Measurements from ENCODE around the gene RPL18A.

The RPL18A gene

DNA sequence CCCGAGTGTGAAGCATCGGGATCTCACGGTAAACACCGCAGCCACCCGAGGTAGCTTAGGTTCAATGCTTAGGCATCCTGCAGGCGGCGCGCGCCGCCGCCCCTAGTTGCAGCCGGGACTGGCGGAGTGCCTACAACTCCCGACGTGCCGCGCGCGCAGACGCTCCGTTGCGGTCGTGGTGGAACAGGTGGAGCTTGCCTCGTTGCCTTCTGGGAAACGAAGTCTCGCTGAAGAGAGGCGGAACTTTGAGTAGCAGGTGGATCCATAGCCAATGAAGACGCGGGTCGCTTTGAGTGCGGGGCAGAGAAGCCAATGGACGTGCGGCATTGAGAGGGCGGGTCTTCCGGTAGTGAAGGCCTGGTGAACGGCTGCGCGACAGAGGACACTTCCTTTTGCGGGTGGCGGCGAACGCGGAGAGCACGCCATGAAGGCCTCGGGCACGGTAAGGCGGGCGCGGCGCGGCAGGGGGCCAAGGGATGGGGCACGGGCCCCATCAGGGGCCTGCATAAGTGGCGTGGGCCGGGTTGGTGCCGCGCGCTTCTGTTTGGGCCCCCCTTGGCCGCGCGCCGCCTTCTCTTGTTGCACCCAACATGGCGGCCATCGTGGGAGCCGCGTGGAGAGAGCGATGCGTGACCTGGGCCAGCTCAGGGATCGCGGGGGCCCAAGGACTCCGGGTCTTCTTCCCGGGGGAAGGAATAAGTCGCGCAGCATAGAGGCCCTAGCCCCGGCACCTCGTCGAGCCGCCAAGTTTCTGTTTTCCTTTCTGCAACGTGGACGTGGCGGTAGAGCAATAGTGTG, at the start of gene RPL18A:
Gene RPL18A, plus strand, starts transcription at position 378 of the 798 bp plus-strand sequence. Its CDS starts 47 bp downstream, at position 425.
- peak within 1 kb of the TSS; percentile 92 for H3K4me3 ChIP-seq (replicated peaks; ENCODE audit: low read depth, low read length)
- TF ChIP-seq, protein P1, sequence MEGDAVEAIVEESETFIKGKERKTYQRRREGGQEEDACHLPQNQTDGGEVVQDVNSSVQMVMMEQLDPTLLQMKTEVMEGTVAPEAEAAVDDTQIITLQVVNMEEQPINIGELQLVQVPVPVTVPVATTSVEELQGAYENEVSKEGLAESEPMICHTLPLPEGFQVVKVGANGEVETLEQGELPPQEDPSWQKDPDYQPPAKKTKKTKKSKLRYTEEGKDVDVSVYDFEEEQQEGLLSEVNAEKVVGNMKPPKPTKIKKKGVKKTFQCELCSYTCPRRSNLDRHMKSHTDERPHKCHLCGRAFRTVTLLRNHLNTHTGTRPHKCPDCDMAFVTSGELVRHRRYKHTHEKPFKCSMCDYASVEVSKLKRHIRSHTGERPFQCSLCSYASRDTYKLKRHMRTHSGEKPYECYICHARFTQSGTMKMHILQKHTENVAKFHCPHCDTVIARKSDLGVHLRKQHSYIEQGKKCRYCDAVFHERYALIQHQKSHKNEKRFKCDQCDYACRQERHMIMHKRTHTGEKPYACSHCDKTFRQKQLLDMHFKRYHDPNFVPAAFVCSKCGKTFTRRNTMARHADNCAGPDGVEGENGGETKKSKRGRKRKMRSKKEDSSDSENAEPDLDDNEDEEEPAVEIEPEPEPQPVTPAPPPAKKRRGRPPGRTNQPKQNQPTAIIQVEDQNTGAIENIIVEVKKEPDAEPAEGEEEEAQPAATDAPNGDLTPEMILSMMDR (IDR thresholded peaks at IDR 0.05; ENCODE audit: low read depth, low read length, missing control alignments) = peak; percentile 80
- DNase-seq (ENCODE audit: extremely low read depth, low read depth) = peak; percentile 99

DNA sequence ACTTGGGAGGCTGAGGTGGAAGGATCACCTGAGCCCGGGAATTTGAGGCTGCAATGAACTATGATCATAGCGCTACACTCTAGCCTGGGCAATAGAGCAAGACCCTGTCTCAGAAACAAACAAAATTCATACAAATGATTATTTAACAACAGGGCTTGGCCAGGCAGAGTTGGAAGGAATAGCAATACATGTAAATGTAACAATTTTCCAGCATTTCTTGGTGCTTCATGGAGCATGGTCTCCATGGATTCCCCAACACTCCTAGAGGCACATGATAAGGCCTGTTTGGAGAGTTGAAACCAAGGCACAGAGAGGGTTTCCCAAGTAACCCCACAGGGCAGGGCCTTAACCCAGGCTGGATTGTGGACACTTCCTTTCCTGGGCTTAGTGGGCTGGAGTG, 48.6 kb upstream of the RPL18A start:
- TF ChIP-seq, protein P1 (IDR thresholded peaks at IDR 0.05; ENCODE audit: low read depth, low read length, missing control alignments) = no peak

DNA sequence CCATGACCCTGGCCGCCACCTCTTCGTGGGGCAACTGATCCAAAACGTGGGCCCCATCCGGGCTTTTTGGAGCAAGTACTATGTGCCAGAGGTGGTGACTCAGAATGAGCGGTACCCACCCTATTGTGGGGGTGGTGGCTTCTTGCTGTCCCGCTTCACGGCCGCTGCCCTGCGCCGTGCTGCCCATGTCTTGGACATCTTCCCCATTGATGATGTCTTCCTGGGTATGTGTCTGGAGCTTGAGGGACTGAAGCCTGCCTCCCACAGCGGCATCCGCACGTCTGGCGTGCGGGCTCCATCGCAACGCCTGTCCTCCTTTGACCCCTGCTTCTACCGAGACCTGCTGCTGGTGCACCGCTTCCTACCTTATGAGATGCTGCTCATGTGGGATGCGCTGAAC, 48.0 kb upstream of the RPL18A start:
- no peak for DNase-seq (ENCODE audit: extremely low read depth, low read depth)
- no peak overlapping the region for H3K4me3 ChIP-seq (replicated peaks; ENCODE audit: low read depth, low read length)
- TF ChIP-seq, protein P1 (IDR thresholded peaks at IDR 0.05; ENCODE audit: low read depth, low read length, missing control alignments) = no peak

More for the DNA sequence above, 48.6 kb upstream of the RPL18A start:
- H3K4me3 ChIP-seq (replicated peaks; ENCODE audit: low read depth, low read length) = no peak overlapping the region
- no peak for DNase-seq (ENCODE audit: extremely low read depth, low read depth)

DNA sequence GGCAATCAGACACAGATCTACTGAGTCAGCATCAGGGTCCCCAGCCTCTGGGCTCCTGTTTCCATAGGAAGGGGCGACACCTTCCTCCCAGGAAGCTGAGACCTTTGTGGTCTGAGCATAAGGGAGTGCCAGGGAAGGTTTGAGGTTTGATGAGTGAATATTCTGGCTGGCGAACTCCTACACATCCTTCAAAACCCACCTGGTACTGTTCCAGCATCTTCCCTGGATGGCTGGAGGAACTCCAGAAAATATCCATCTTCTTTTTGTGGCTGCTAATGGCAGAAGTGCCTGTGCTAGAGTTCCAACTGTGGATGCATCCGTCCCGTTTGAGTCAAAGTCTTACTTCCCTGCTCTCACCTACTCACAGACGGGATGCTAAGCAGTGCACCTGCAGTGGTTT, 47.6 kb upstream of the RPL18A start:
- TF ChIP-seq, protein P1 (IDR thresholded peaks at IDR 0.05; ENCODE audit: low read depth, low read length, missing control alignments) = no peak
- DNase-seq (ENCODE audit: extremely low read depth, low read depth) = no peak
- no peak overlapping the region for H3K4me3 ChIP-seq (replicated peaks; ENCODE audit: low read depth, low read length)

DNA sequence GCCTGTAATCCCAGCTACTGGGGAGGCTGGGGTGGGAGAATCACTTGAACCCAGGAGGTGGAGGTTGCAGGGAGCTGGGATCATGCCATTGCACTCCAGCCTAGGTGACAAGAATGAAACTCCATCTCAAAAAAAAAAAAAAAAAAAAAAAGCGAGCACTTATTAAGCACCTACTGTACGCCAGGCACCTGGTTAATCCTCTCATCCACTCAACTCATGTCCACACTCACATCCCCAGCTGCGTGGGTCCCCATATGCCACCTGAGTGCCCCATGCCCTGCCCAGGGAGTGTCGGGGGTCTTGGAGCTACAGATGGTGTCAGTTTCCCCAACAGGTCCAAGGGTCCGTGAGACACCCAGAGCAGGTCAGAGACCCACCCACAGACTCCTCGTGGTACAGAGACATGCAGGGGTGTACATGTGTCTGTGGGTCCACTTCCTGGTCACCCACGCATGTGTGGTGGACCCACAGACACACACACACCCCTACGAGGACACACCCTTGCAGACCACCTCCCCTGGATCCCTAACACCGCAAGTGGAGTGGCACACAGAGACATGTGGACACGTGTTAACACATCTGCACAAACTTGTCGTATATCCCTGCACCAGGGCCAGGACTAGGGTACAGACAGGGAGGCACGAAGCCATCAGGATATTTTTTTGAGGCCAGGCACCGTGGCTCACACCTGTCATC, 41.9 kb upstream of the RPL18A start:
- TF ChIP-seq, protein P1 (IDR thresholded peaks at IDR 0.05; ENCODE audit: low read depth, low read length, missing control alignments) = no peak
- no peak overlapping the region for H3K4me3 ChIP-seq (replicated peaks; ENCODE audit: low read depth, low read length)
- DNase-seq (ENCODE audit: extremely low read depth, low read depth) = no peak

DNA sequence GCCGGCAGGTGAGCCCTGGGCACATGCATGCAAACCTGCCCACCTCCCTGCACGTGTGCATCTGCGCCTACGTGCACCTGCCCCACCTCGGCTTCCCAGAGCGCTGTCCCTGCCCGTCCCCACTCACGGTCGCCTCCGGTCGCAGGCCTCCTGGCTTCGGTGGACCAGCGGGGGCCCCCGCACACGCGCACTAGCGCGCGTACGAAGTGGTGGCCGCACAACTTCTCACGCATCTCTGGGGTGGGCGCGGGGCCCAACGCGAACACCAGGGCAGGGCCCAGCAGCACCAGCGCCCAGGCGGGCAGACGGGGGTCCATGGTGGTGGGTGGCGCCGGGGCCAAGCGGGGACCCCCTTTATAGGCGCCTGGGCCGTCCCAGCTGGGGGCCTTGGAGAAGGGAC, 38.5 kb upstream of the RPL18A start, which contains the start of gene INSL3:
Gene INSL3, minus strand, starts transcription at position 330 of the 400 bp plus-strand sequence. Its CDS starts 13 bp downstream, at position 317.
- no peak for DNase-seq (ENCODE audit: extremely low read depth, low read depth)
- H3K4me3 ChIP-seq (replicated peaks; ENCODE audit: low read depth, low read length) = no peak within 1 kb of the TSS
- TF ChIP-seq, protein P1 (IDR thresholded peaks at IDR 0.05; ENCODE audit: low read depth, low read length, missing control alignments) = no peak

Measured in HFF-Myc (cell line).